ENCODE measurements around the gene ORC3. TPM values are rescaled to one million over a fixed set of nuclear protein-coding genes. Genes with fewer than 3 reads are reported as not detected.

Gene ORC3
- total RNA-seq, 1 experiment from 2014 or later: 46.5 TPM

GRCh38 chr6:87617405-87617804, 27.5 kb downstream of the ORC3 start:
- CTCF ChIA-PET: no interaction called here

GRCh38 chr6:87618531-87618930, 28.6 kb downstream of the ORC3 start:
- no peaks in the 10 kb centered on the region for H3K36me3 ChIP-seq (ENCODE audit: insufficient read depth, low read length, poor library complexity, severe bottlenecking)
- no TSS peak for BruUV-seq (replicated peaks)
- CTCF ChIA-PET: no interaction called here
- POLR2A ChIA-PET (ENCODE audit: low non-redundant PET): no interaction called here
- intact Hi-C loops (cut with micrococcal nuclease; ENCODE audit: unreplicated experiment): no loop called here
- H3K9me3 ChIP-seq (ENCODE audit: low read depth, low read length, poor library complexity, severe bottlenecking): no peaks in the 10 kb centered on the region
- no peak overlapping the region for H3K4me3 ChIP-seq (ENCODE audit: low read depth, low read length, poor library complexity, severe bottlenecking)
- H3K27ac ChIP-seq (ENCODE audit: low read depth, low read length, poor library complexity, severe bottlenecking): no peak overlapping the region
- no peak for TF ChIP-seq CTCF (conservative IDR thresholded peaks at IDR 0.05; ENCODE audit: low read depth, low read length)
- no peak for TF ChIP-seq EZH2 (IDR thresholded peaks at IDR 0.05; ENCODE audit: borderline replicate concordance, low read depth, low read length, poor library complexity, severe bottlenecking)
- DNase-seq (ENCODE audit: low spot score): no peak
- no peaks in the 10 kb centered on the region for H3K27me3 ChIP-seq (replicated peaks; ENCODE audit: insufficient read depth, low read depth, low read length, poor library complexity)
- H3K4me1 ChIP-seq (ENCODE audit: insufficient read depth, low read length, poor library complexity, severe bottlenecking): no peaks in the 10 kb centered on the region

More at GRCh38 chr6:87617405-87617804, 27.5 kb downstream of the ORC3 start:
- POLR2A ChIA-PET (ENCODE audit: low non-redundant PET): no interaction called here
- H3K9me3 ChIP-seq (ENCODE audit: low read depth, low read length, poor library complexity, severe bottlenecking): no peaks in the 10 kb centered on the region
- H3K4me3 ChIP-seq (ENCODE audit: low read depth, low read length, poor library complexity, severe bottlenecking): no peak overlapping the region
- BruUV-seq (replicated peaks): no TSS peak
- DNase-seq (ENCODE audit: low spot score): no peak
- H3K27me3 ChIP-seq (replicated peaks; ENCODE audit: insufficient read depth, low read depth, low read length, poor library complexity): no peaks in the 10 kb centered on the region
- intact Hi-C loops (cut with micrococcal nuclease; ENCODE audit: unreplicated experiment): no loop called here
- peaks cover 7% of the 10 kb centered on the region for H3K36me3 ChIP-seq (ENCODE audit: insufficient read depth, low read length, poor library complexity, severe bottlenecking)
- no peaks in the 10 kb centered on the region for H3K4me1 ChIP-seq (ENCODE audit: insufficient read depth, low read length, poor library complexity, severe bottlenecking)
- TF ChIP-seq EZH2 (IDR thresholded peaks at IDR 0.05; ENCODE audit: borderline replicate concordance, low read depth, low read length, poor library complexity, severe bottlenecking) (no peak), CTCF (conservative IDR thresholded peaks at IDR 0.05; ENCODE audit: low read depth, low read length) (no peak)
- no peak overlapping the region for H3K27ac ChIP-seq (ENCODE audit: low read depth, low read length, poor library complexity, severe bottlenecking)

- no peaks in the 10 kb centered on the region for H3K4me1 ChIP-seq (ENCODE audit: insufficient read depth, low read length, poor library complexity, severe bottlenecking)
- ChIA-PET POLR2A (ENCODE audit: low non-redundant PET) (no interaction called here), CTCF (no interaction called here)
- no peaks in the 10 kb centered on the region for H3K27me3 ChIP-seq (replicated peaks; ENCODE audit: insufficient read depth, low read depth, low read length, poor library complexity)
- no peaks in the 10 kb centered on the region for H3K36me3 ChIP-seq (ENCODE audit: insufficient read depth, low read length, poor library complexity, severe bottlenecking)
- BruUV-seq (replicated peaks): no TSS peak
- no peaks in the 10 kb centered on the region for H3K9me3 ChIP-seq (ENCODE audit: low read depth, low read length, poor library complexity, severe bottlenecking)
- no peak for DNase-seq (ENCODE audit: low spot score)
- H3K4me3 ChIP-seq (ENCODE audit: low read depth, low read length, poor library complexity, severe bottlenecking): no peak overlapping the region
- intact Hi-C loops (cut with micrococcal nuclease; ENCODE audit: unreplicated experiment): no loop called here
- no peak overlapping the region for H3K27ac ChIP-seq (ENCODE audit: low read depth, low read length, poor library complexity, severe bottlenecking)
- TF ChIP-seq EZH2 (IDR thresholded peaks at IDR 0.05; ENCODE audit: borderline replicate concordance, low read depth, low read length, poor library complexity, severe bottlenecking) (no peak), CTCF (conservative IDR thresholded peaks at IDR 0.05; ENCODE audit: low read depth, low read length) (no peak)
Observed at GRCh38 chr6:87623248-87623647, 33.3 kb downstream of the ORC3 start.
